Kasumi-1 (cell line): ENCODE measurements around the gene SETD5.

Experiments used
- DNase-seq, 2 experiments: peaks; one replicate each; lab custom pipeline; 2025; lab: John Stamatoyannopoulos, UW

The SETD5 gene

DNA sequence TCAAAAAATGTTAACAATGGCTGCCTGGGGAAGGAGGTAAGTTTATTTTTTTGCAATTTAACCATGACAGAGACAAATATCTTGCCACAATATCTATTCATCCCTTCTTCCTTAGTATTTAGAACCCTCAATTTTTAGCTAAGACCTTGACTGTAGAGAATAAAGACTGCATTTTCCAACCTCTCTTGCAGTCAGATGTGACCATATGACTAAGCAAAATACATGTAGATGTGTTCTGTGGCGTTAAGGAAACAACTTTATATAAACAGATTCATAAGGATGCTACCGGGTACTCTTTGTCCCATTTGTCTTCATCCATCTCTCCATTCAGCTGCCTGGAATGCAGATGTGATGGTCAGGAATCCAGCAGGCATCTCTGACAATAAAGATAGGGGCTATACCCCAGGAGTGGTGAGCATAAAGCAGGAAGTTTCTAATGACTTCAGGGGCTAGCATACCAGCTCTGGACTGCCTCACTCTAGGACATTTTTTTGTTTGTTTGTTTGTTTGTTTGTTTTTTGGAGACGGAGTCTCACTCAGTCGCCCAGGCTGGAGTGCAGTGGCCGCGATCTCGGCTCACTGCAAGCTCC, 115.1 kb downstream of the SETD5 start:
- no peak for DNase-seq

DNA sequence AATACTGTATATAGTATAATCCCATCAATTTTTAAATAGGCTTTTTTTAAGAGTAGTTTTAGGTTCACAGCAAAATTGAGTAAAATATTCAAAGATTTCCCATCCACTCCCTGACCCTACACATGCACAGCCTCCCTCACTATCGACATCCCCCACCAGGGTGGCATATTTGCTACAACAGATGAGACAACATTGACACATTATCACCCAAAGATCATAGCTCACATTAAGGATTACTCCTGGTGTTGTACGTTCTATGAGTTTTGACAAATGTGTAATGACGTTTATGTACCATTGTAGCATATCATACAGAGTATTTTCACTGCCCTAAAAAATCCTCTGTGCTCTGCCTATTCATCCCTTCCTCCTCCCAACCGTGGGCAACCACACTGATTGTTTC, 116.9 kb downstream of the SETD5 start:
- no peak for DNase-seq

DNA sequence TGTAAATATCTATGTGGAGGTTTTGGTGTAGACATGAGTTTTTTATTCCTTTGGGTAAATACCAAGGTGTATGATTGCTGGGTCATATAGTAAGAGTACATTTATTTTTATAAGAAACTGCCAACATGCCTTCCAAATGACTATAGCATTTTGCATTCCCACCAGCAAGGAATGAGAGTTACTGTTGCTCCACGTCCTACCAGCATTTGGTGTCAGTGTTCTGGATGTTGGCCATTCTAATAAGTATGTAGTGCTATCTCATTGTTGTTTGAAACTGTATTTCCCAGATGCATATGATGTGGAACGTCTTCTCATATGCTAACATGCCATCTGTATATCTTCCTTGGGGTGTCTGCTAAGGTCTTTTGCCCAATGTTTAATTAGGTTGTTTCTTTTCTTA, 117.5 kb downstream of the SETD5 start:
- DNase-seq = no peak

DNA sequence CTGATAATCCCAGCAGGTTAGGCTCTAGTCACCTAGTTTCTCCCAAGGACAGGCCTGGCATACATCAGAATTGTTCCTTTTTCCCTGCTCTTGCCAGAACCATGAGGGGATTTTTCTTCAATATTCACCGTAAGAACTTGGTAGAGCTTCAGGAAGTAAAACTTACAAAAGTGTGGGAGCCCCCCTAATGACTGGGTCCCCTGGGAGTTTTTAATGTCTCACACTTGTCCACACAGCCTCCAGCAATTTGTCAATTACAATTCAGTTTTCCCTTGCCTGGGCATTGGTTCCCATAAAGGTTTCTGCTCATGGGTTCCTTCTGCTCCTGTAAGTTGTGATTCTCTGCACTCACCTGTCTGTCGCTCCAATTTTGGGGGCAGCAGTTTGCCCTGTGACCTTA, 127.7 kb downstream of the SETD5 start:
- DNase-seq = no peak
